Activated CD4-positive, CD25-positive, alpha-beta regulatory T cell treated with anti-CD3 and anti-CD28 coated beads, Interleukin-2, amount 50 U/mL, for 72 hours (primary cell): ENCODE results near the gene MYLK2.

Experiments
- DNase-seq: peaks from one replicate; pipeline ENCODE4 v3.0.0; 2021

MYLK2 gene

GRCh38 chr20:31879143-31879987 lies 60.2 kb downstream of the MYLK2 start:
- peak; percentile 78 for DNase-seq

GRCh38 chr20:31881945-31882344 lies 62.8 kb downstream of the MYLK2 start:
- no peak for DNase-seq

- DNase-seq = no peak
These were observed 64.7 kb downstream of the MYLK2 start for GRCh38 chr20:31883829-31884228.
